OCI-LY3 (cell line): ENCODE measurements around the gene OPA3.

Source experiments
- H2AFZ ChIP-seq: fragments of 200-600, 300-600 bp; shearing (Covaris generic); 2 replicates; pipeline ENCODE4 v1.6.0; 2014; ENCODE audit warnings: antibody characterized with exemption, low read depth, low read length
- H3K27ac ChIP-seq: fragments of 200-600, 300-600 bp; sonication (generic); 2 replicates; pipeline ENCODE4 v1.5.1; 2014; ENCODE audit warnings: mild to moderate bottlenecking, low read length, moderate library complexity, mixed read lengths
- H3K27me3 ChIP-seq: fragments of 200-600, 300-600 bp; sonication (generic); 2 replicates; pipeline ENCODE4 v1.6.1; 2014; ENCODE audit warnings: low read depth, low read length, mixed read lengths
- H3K36me3 ChIP-seq: fragments of 200-600, 300-600 bp; sonication (generic); replicated peaks from 2 replicates; pipeline ENCODE3; 2014; ENCODE audit warnings: low read depth, low read length, mixed read lengths
- H3K4me1 ChIP-seq: fragments of 300-600, 200-600 bp; sonication (generic); 2 replicates; pipeline ENCODE4 v1.6.1; 2014; ENCODE audit warnings: low read length, mixed read lengths
- H3K4me2 ChIP-seq: fragments of 200-600, 300-600 bp; sonication (generic); 2 replicates; pipeline ENCODE4 v1.6.1; 2014; ENCODE audit warnings: low read length, mixed read lengths
- H3K4me3 ChIP-seq: fragments of 300-600, 200-600 bp; sonication (generic); 2 replicates; pipeline ENCODE4 v1.5.1; 2014; ENCODE audit warnings: antibody characterized with exemption, mild to moderate bottlenecking, low read length, moderate library complexity
- H3K79me2 ChIP-seq: fragments of 300-600, 200-600 bp; shearing (Covaris generic); 2 replicates; pipeline ENCODE4 v1.6.1; 2014; ENCODE audit warnings: mild to moderate bottlenecking, low read length, mixed read lengths
- H3K9ac ChIP-seq: fragments of 300-600, 200-600 bp; shearing (Covaris generic); 2 replicates; pipeline ENCODE4 v1.6.0; 2014; ENCODE audit warnings: mild to moderate bottlenecking, low read length, moderate library complexity
- H3K9me3 ChIP-seq: fragments of 200-600, 300-600 bp; shearing (Covaris generic); 2 replicates; pipeline ENCODE4 v1.6.1; 2014; ENCODE audit warnings: low read length, mixed read lengths; ENCODE audit not compliant: insufficient read depth
- H4K20me1 ChIP-seq: fragments of 200-600, 300-600 bp; sonication (generic); 2 replicates; pipeline ENCODE4 v1.6.1; 2016; ENCODE audit warnings: low read length, mixed read lengths; ENCODE audit not compliant: insufficient read depth
- EZH2phosphoT487 ChIP-seq: fragments of 200-600 bp; shearing (Covaris generic); IDR thresholded peaks from 2 replicates; pipeline ENCODE4 v1.6.1; 2018; ENCODE audit warnings: antibody characterized with exemption, mixed run types, low read depth
- TF ChIP-seq, protein P1 (sequence below): fragments of 200-600, 300-600 bp; sonication (generic); IDR thresholded peaks from 2 replicates; pipeline ENCODE4 v1.5.1; 2014; ENCODE audit warnings: antibody characterized with exemption, low read length, low read depth

Gene OPA3

DNA sequence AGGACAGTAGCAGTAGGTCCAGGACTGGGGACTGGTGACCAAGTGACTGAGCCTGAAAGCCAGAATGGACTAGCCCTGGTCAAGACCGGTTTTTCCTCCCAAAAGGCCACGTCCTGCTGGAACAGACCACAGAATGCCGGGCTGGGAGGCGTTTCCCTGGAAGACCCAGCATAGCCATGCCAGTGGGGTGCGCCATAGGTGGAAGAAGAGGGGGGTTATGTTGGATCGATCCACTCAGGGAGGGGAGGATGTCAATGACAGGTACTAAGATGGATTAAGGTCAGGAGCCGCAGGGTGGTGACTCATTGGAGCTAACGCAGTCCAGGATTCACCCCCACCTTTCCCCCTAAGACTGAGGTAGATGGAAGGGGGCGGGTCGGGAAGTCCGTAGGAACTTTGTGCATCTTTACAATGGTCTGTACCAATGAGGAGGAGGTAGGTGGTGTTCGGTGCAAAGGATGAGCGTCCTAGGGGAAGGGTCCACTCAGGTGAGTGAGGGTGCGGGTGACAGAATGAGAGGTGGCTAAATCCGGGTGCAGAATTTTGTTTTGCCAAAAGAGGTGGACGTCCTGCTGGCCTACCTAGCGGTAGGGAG lies 56.4 kb downstream of the OPA3 start:
- TF ChIP-seq EZH2phosphoT487: no peak
- no peak overlapping the region for H3K9ac ChIP-seq

DNA sequence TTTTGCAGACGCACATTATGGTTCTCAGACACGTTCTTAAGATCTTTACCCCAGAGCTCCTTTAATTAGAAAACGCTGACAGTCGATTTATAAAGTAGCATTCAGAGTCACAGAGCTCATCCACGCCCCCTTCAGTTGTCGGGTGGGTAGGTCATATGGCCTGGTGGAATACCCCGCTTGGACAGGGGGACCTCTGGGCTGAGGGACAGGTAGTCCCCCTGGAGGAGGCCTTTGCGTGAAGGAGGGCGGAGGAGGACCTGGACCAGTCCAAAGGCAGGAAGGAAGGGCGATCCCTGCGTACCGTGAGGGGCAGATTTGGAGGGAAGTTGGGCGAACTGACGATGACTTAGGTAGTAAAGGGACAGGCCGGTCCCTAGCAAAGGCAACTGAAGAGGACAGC lies 56.9 kb downstream of the OPA3 start:
- Histone ChIP-seq H4K20me1 (no peaks in the 10 kb centered on the region), H3K27ac (no peak overlapping the region), H3K4me1 (peaks cover 17% of the 10 kb centered on the region), H3K79me2 (no peaks in the 10 kb centered on the region), H3K4me2 (no peak overlapping the region), H3K27me3 (no peaks in the 10 kb centered on the region), H3K36me3 (peaks cover 67% of the 10 kb centered on the region), H3K9ac (no peak overlapping the region), H3K9me3 (no peaks in the 10 kb centered on the region), H3K4me3 (no peak overlapping the region), H2AFZ (no peak overlapping the region)
- TF ChIP-seq, protein P1, sequence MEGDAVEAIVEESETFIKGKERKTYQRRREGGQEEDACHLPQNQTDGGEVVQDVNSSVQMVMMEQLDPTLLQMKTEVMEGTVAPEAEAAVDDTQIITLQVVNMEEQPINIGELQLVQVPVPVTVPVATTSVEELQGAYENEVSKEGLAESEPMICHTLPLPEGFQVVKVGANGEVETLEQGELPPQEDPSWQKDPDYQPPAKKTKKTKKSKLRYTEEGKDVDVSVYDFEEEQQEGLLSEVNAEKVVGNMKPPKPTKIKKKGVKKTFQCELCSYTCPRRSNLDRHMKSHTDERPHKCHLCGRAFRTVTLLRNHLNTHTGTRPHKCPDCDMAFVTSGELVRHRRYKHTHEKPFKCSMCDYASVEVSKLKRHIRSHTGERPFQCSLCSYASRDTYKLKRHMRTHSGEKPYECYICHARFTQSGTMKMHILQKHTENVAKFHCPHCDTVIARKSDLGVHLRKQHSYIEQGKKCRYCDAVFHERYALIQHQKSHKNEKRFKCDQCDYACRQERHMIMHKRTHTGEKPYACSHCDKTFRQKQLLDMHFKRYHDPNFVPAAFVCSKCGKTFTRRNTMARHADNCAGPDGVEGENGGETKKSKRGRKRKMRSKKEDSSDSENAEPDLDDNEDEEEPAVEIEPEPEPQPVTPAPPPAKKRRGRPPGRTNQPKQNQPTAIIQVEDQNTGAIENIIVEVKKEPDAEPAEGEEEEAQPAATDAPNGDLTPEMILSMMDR: no peak
- TF ChIP-seq EZH2phosphoT487: no peak

More for the DNA sequence above, 56.4 kb downstream of the OPA3 start:
- peaks cover 65% of the 10 kb centered on the region for H3K36me3 ChIP-seq
- no peak overlapping the region for H3K4me2 ChIP-seq
- no peaks in the 10 kb centered on the region for H3K9me3 ChIP-seq
- no peak overlapping the region for H2AFZ ChIP-seq
- peaks cover 15% of the 10 kb centered on the region for H3K4me1 ChIP-seq
- no peak overlapping the region for H3K27ac ChIP-seq
- no peaks in the 10 kb centered on the region for H3K79me2 ChIP-seq
- no peaks in the 10 kb centered on the region for H4K20me1 ChIP-seq
- H3K4me3 ChIP-seq: no peak overlapping the region
- H3K27me3 ChIP-seq: no peaks in the 10 kb centered on the region

DNA sequence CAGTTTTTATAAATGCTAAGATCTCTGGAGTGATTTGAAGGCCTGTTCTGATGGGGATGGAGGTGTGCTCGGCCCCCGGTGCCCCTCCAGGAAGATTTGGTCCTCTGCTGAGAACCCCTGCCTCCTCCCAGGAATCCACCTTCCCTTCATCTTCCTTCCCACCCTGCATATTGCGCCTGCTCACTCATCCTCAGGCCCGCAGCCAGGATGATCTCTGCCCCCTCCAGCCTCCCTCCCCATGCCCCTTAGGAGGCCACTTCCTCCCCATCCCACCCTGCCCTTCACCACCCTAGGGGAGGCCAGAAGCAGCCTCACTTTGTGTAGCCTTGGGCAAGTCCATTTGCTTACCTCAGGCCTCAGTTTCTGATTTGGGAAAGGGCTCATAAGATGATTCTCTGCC lies 57.6 kb downstream of the OPA3 start:
- H3K9me3 ChIP-seq: no peaks in the 10 kb centered on the region
- TF ChIP-seq, protein P1: no peak
- peaks cover 66% of the 10 kb centered on the region for H3K36me3 ChIP-seq
- no peak overlapping the region for H3K9ac ChIP-seq
- H3K27ac ChIP-seq: no peak overlapping the region
- H4K20me1 ChIP-seq: no peaks in the 10 kb centered on the region
- no peaks in the 10 kb centered on the region for H3K27me3 ChIP-seq
- peaks cover 17% of the 10 kb centered on the region for H3K4me1 ChIP-seq
- no peaks in the 10 kb centered on the region for H3K79me2 ChIP-seq
- no peak overlapping the region for H3K4me3 ChIP-seq
- no peak overlapping the region for H3K4me2 ChIP-seq
- no peak overlapping the region for H2AFZ ChIP-seq

DNA sequence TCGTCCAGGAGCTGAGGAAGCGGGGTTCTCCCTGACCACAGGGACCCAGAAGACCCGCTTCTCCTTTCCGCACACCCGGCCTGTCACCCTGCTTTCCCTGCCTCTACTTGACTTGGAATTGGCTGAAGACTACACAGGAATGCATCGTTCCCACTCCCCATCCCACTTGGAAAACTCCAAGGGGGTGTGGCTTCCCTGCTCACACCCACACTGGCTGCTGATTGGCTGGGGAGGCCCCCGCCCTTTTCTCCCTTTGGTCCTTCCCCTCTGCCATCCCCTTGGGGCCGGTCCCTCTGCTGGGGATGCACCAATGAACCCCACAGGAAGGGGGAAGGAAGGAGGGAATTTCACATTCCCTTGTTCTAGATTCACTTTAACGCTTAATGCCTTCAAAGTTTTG lies 58.5 kb downstream of the OPA3 start:
- H3K9ac ChIP-seq: no peak overlapping the region
- H3K27ac ChIP-seq: no peak overlapping the region
- peaks cover 17% of the 10 kb centered on the region for H3K4me1 ChIP-seq
- H3K79me2 ChIP-seq: no peaks in the 10 kb centered on the region
- no peak overlapping the region for H3K4me3 ChIP-seq
- TF ChIP-seq, protein P1: no peak
- TF ChIP-seq EZH2phosphoT487: no peak
- H3K36me3 ChIP-seq: peaks cover 60% of the 10 kb centered on the region
- H4K20me1 ChIP-seq: no peaks in the 10 kb centered on the region
- no peaks in the 10 kb centered on the region for H3K9me3 ChIP-seq
- H2AFZ ChIP-seq: no peak overlapping the region
- no peaks in the 10 kb centered on the region for H3K27me3 ChIP-seq
- H3K4me2 ChIP-seq: no peak overlapping the region
